Endodermal cell (in vitro differentiated cells): ENCODE results near the gene HTR3E. TPM values are rescaled to one million over a fixed set of nuclear protein-coding genes. Genes with fewer than 3 reads are reported as not detected.

Experiments used
- DNase-seq: peaks from one replicate; pipeline ENCODE4 v3.0.0-alpha.2; 2017
- H3K27ac ChIP-seq: 2 replicates; pipeline ENCODE4 v1.5.1; 2013; ENCODE audit warnings: mild to moderate bottlenecking, low read depth, low read length, moderate library complexity
- H3K27me3 ChIP-seq: 2 replicates; pipeline ENCODE4 v1.6.1; 2013; ENCODE audit warnings: mild to moderate bottlenecking, low read length, moderate library complexity; ENCODE audit not compliant: insufficient read depth, control insufficient read depth, poor library complexity, severe bottlenecking
- H3K36me3 ChIP-seq: 2 replicates; pipeline ENCODE4 v1.7.0; 2013; ENCODE audit warnings: mild to moderate bottlenecking, low read length, moderate library complexity; ENCODE audit not compliant: control insufficient read depth, insufficient read depth
- H3K4me1 ChIP-seq: one replicate; pipeline ENCODE4 v1.7.0; 2013; ENCODE audit warnings: low read length; ENCODE audit not compliant: control insufficient read depth, insufficient read depth
- H3K4me3 ChIP-seq: 2 replicates; pipeline ENCODE4 v1.5.1; 2013; ENCODE audit warnings: mild to moderate bottlenecking, low read length, moderate library complexity
- H3K9ac ChIP-seq: 2 replicates; pipeline ENCODE4 v1.6.1; 2013; ENCODE audit warnings: mild to moderate bottlenecking, low read length, moderate library complexity; ENCODE audit not compliant: poor library complexity, severe bottlenecking; ENCODE audit errors: extremely low read depth
- H3K9me3 ChIP-seq: 2 replicates; pipeline ENCODE4 v1.6.1; 2013; ENCODE audit warnings: mild to moderate bottlenecking, low read length, moderate library complexity; ENCODE audit not compliant: control insufficient read depth
- H3K27ac Mint-ChIP-seq: 2 replicates; pipeline ENCODE4 v1.8.0; 2020; ENCODE audit warnings: mixed read lengths
- H3K27me3 Mint-ChIP-seq: 2 replicates; pipeline ENCODE4 v1.8.0; 2021; ENCODE audit warnings: mild to moderate bottlenecking, mixed read lengths; ENCODE audit not compliant: insufficient read depth
- H3K36me3 Mint-ChIP-seq: 2 replicates; pipeline ENCODE4 v1.8.0; 2020; ENCODE audit warnings: low read depth, mixed read lengths
- H3K4me1 Mint-ChIP-seq: 2 replicates; pipeline ENCODE4 v1.8.0; 2020; ENCODE audit warnings: mixed read lengths
- H3K4me3 Mint-ChIP-seq: 2 replicates; pipeline ENCODE4 v1.8.0; 2020; ENCODE audit warnings: mild to moderate bottlenecking, moderate library complexity, mixed read lengths
- H3K9me3 Mint-ChIP-seq: 2 replicates; pipeline ENCODE4 v1.8.0; 2020; ENCODE audit warnings: mild to moderate bottlenecking, mixed read lengths
- WGBS, 2 experiments: methylation state at CpG; one replicate each; pipeline versions ENCODE4 v1.1.5 to v1.1.7; 2013; ENCODE audit warnings: missing lambda C conversion rate in 2 of 2, mixed read lengths in 1 of 2; ENCODE audit not compliant: insufficient coverage in 1 of 2, insufficient read length in 1 of 2; 5-methylcytosine and 5-hydroxymethylcytosine counted together
- total RNA-seq, 2 donors: library from RNA; stranded (reverse); fragmentation: NEBNext Ultra II Directional in 1 of 2; extraction: Animal tissue kit (Norgen Biotek cat#: 25700) in 1 of 2; gene quantifications; 2 replicates in 1 of 2; 3 replicates in 1 of 2; pipeline ENCODE4 v1.2.1, GENCODE V29; 2021
- TF ChIP-seq, protein P1 (sequence below): fragments of 200-600 bp; sonication (generic); conservative IDR thresholded peaks from 2 replicates; pipeline ENCODE4 v1.5.0; 2021; ENCODE audit warnings: antibody characterized with exemption, mild to moderate bottlenecking

The HTR3E gene
- total RNA-seq, 2 donors from 2014 or later = not detected

DNA sequence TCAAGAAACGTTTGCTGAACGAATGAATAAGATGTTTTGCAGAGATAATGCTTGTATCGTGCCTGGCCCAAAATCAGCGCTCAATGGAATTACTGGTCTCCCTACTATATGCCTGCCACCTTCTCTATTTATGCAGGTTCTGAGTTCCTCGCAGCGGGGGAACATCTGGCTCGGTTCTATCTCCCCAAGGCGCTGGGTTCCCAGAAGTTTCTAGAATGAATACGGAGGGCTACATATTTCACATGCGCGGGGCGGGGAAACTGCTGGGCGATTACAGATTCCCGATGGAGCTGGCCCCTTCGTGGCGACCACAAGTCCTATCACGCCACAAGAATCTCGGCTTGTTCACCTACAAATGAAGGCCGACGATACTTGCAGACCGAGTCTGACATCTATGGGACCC lies 37.9 kb downstream of the HTR3E start:
- Histone ChIP-seq H3K9ac (peak overlapping the region; percentile 81), H3K36me3 (peaks cover 8% of the 10 kb centered on the region), H3K27me3 (peaks cover 5% of the 10 kb centered on the region), H3K4me1 (no peaks in the 10 kb centered on the region), H3K27ac (peak overlapping the region; percentile 48), H3K9me3 (no peaks in the 10 kb centered on the region), H3K4me3 (peak overlapping the region; percentile 94)
- H3K36me3 Mint-ChIP-seq = peaks cover 7% of the 10 kb centered on the region
- peak overlapping the region; percentile 95 for H3K4me3 Mint-ChIP-seq
- no peaks in the 10 kb centered on the region for H3K9me3 Mint-ChIP-seq
- TF ChIP-seq, protein P1, sequence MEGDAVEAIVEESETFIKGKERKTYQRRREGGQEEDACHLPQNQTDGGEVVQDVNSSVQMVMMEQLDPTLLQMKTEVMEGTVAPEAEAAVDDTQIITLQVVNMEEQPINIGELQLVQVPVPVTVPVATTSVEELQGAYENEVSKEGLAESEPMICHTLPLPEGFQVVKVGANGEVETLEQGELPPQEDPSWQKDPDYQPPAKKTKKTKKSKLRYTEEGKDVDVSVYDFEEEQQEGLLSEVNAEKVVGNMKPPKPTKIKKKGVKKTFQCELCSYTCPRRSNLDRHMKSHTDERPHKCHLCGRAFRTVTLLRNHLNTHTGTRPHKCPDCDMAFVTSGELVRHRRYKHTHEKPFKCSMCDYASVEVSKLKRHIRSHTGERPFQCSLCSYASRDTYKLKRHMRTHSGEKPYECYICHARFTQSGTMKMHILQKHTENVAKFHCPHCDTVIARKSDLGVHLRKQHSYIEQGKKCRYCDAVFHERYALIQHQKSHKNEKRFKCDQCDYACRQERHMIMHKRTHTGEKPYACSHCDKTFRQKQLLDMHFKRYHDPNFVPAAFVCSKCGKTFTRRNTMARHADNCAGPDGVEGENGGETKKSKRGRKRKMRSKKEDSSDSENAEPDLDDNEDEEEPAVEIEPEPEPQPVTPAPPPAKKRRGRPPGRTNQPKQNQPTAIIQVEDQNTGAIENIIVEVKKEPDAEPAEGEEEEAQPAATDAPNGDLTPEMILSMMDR = no peak
- H3K27me3 Mint-ChIP-seq = peaks cover 16% of the 10 kb centered on the region
- H3K27ac Mint-ChIP-seq = peak overlapping the region; percentile 88
- no peak for DNase-seq
- WGBS, 2 experiments = 0 to 1% methylated on average over 12 to 21 of the region's 21 CpGs
- H3K4me1 Mint-ChIP-seq = peaks cover 12% of the 10 kb centered on the region

DNA sequence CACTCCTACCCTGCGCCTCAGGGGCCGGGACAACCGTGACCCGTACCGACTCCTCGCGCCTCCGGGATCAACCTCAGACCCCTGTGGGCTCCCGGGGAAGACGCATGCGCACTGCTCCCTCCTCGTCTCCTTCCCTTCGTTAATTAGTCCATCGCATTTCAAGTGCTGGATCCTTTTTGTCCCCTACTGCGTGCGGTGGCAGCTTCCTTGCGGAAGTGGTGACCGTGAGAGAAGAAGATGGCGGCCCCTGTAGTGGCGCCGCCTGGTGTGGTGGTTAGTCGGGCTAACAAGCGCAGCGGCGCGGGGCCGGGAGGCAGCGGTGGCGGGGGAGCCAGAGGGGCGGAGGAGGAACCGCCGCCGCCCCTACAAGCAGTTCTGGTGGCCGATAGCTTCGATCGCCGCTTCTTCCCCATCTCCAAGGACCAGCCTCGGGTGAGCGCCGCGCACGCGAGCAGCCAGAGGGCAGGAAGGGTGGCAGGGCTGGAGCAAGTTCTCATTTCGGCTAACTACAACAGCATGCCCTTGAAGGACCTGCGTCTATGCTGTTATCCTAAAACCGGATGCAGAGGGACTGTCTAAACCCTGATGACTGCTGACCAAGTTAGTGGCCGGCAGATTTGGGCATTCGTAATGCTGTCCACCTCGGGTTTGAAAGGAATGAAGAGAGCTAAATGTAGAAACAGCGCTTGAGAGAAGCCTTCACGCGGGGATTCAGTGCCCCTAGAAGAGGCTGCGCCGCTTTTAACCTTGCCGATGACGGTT lies 38.5 kb downstream of the HTR3E start, which contains the start of gene EIF2B5:
TSS of gene EIF2B5 (plus strand) at position 210 of the 762 bp plus-strand sequence. CDS start at position 238, 28 bp downstream.
- H3K4me3 ChIP-seq = peak within 1 kb of the TSS; percentile 94
- peak within 1 kb of the TSS; percentile 81 for H3K9ac ChIP-seq
- peak within 1 kb of the TSS; percentile 88 for H3K27ac Mint-ChIP-seq
- peak within 1 kb of the TSS; percentile 48 for H3K27ac ChIP-seq
- H3K36me3 ChIP-seq = peaks cover 13% of the 10 kb centered on the region
- H3K36me3 Mint-ChIP-seq = peaks cover 12% of the 10 kb centered on the region
- peak within 1 kb of the TSS; percentile 95 for H3K4me3 Mint-ChIP-seq
- H3K27me3 Mint-ChIP-seq = peaks cover 16% of the 10 kb centered on the region
- no peaks in the 10 kb centered on the region for H3K9me3 ChIP-seq
- TF ChIP-seq, protein P1 = peak; percentile 63
- 0% methylated on average over 20 to 56 of the region's 56 CpGs for WGBS, 2 experiments
- H3K4me1 Mint-ChIP-seq = peaks cover 12% of the 10 kb centered on the region
- H3K27me3 ChIP-seq = peaks cover 5% of the 10 kb centered on the region
- peak; percentile 97 for DNase-seq
- H3K4me1 ChIP-seq = no peaks in the 10 kb centered on the region
- H3K9me3 Mint-ChIP-seq = no peaks in the 10 kb centered on the region

DNA sequence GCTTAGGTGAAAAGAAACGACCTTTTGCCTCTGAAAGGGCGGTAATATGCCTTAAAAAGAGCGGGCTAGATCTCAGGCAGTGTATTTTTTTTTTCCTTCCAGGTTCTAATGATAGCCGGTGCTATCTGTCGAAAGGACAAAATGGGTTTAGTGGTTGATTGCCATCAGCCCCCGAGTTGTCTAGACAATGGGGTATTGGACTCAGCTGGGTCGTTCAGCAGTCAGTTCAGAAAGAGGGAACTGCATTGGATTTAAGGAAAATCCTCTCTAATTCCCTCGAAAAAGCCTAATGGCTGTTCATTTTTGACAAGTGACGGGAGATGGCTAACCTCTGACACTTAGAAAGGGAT lies 39.0 kb downstream of the HTR3E start:
- peaks cover 16% of the 10 kb centered on the region for H3K27me3 Mint-ChIP-seq
- Histone ChIP-seq H3K4me3 (peak overlapping the region; percentile 94), H3K27me3 (peaks cover 5% of the 10 kb centered on the region), H3K27ac (no peak overlapping the region), H3K4me1 (no peaks in the 10 kb centered on the region), H3K36me3 (peaks cover 19% of the 10 kb centered on the region), H3K9ac (peak overlapping the region; percentile 81), H3K9me3 (no peaks in the 10 kb centered on the region)
- no peak for DNase-seq
- no peaks in the 10 kb centered on the region for H3K9me3 Mint-ChIP-seq
- H3K27ac Mint-ChIP-seq = peak overlapping the region; percentile 88
- peaks cover 16% of the 10 kb centered on the region for H3K36me3 Mint-ChIP-seq
- 9 to 11% methylated on average over 8 to 9 of the region's 9 CpGs for WGBS, 2 experiments
- peaks cover 12% of the 10 kb centered on the region for H3K4me1 Mint-ChIP-seq
- TF ChIP-seq, protein P1 = no peak
- peak overlapping the region; percentile 95 for H3K4me3 Mint-ChIP-seq
